Stimulated activated CD4-positive, alpha-beta T cell treated with anti-CD3 and anti-CD28 coated beads, Interleukin-4, amount 100 ng/mL, for 24 hours (primary cell): ENCODE measurements around the gene IQGAP2.
"Not testable (repeated sequence)": the region's sequence is repeated elsewhere in the genome, so short reads cannot be mapped to it uniquely, and the experiment has no call there.

Experiments
- DNase-seq: peaks from one replicate; pipeline ENCODE4 v3.0.0-alpha.2; 2020

IQGAP2 gene

DNA sequence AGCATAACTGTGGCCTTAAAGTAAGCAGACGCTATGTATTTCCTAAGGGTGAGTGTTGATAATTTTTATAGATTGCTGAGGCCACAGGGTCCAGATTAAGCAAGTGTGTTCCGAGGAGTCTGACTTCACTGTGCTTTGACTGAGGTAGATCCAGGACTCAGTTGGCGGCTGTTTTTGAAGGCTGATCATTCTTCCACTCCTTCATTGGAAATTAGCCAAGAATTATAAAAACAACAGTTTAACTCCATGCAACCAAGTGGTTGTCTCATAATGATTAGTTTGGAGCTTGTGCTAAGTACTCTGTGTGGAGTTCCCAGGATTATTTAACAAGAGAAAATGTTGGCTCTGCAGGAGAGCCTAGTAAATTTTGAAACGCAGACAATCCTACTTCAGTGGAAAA lies 19.1 kb downstream of the IQGAP2 start:
- no peak for DNase-seq

DNA sequence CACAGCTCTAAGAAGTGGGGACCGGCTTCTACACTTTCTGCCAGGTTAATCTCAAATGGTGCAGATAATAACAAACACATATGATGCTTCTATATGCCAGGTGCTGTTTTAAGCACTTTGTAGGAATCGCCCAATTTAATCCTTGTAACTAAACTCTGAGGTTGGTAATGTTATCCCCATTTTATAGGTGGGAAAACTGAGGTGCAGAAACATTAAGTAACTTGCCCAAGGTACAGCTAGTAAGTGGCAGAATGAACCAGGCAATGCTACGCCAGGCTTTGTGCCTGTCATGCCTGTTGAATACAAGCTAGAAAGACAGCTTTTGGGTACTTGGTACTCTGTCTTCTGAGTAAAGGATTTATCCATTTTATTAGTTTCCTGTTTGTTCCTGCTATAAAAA lies 19.7 kb downstream of the IQGAP2 start:
- no peak for DNase-seq

DNA sequence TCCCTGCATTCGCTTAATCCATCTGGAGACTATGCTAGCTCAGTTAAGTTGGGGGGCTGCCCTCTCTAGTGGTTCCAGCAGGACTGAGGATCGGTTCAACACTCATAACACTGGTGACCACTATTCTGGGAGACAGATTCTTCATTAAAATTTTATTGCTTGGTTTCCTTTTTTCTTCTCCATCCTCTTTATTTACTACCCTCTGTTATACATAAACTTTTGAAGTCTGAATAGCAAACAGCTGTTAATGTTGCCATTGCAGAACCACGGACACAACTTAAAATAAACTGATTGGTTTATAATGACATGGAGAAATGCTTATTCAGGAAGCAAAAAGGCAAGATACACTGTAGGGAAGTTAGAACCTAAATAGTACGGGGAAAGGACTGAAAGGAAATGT lies 22.1 kb downstream of the IQGAP2 start:
- no peak for DNase-seq

DNA sequence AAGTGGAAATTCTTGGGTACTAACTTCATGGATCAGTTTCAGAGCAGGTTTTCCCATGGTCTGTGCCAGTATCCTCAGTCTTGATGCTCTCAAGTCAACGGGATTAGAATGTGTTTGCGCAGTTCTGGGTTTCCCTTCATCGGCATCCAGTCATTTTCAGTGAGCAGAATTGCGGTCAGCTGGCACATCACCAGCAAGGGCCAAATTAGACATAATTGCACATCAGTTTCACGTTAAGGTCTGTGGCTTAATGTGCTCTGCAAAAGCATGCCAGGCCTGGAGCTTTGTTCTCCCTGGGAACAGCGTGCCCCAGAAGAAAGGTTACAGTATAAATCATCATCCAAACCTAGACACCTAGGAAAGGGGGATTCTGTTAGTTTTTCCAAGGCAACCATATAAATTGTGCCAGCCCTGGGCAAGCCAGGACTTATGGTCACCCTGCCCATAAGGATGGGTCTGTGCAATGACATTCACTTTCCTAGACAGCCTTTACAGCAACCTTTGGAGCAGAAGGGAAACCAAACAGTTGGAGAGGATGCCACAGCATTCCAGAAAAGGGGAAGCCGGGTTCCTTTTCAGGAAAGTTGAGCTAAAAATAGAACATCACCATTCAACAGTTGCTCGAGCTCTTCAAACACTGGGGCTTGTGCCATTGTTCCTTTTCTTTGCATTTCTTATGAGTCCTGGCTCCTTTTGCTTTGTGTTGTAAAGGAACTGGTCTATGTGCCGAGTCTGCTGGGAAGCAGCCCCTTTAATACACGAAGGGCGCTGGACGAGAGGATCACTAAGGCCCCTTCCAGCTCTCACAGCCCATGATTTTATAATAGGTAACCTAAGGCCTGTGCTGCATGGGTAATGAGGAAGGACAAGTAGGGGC lies 23.1 kb downstream of the IQGAP2 start:
- no peak for DNase-seq

DNA sequence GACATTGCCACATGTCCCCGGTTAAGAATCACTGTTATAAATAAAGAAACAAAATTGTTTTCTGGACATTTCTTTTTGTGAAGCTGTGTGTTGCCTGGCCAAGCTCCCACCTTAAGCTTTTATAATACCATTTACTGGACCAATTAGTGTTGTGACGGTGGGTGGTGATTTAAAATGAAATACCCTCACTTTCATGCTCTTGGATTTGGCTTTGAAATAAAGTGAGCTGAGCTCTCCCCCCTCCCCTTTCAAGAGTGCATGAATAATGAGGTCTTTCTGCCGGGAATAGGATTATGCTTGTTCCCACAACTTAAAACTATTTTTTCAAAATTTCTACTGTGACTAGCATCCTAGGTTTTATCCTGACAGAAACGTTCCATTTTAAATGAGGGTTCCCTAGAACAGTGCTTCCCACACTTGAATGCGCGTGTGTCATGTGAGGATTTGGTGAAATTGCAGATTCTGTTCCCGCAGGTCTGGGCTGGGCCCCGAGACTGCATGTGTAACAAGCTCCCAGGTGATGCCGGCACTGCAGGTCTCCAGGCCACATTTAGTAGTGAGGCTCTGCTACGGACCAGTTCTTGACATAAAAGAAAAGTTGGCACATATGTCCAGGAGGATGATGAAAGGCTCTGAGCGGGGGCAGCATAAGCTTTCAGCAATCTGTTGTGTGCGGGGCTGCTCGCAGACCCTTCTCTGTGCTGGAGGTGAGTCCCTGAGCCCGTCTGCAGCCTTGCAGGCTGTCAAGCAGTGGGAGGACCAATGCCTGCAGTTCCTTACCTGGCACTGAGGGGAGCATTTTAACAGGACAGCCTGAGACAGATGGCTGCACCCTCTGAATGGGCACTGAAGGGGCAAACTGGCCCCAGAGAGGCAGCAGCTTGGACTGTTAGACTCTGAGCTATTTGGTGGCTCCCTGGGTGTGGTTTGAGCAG lies 24.4 kb downstream of the IQGAP2 start:
- DNase-seq: no peak

DNA sequence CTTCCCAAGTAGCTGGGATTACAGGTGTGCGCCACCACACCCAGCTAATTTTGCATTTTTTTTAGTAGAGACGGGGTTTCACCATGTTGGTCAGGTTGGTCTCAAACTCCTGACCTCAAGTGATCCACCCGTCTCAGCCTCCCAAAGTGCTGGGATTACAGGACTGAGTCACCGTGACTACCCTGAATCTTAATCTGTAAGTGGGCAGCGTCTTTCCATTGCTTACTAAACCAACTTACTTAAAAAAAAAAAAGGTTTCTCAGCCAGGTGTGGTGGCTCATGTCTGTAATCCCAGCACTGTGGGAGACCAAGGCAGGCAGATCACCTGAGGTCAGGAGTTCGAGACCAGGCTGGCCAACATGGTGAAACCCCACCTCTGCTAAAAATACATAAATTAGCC lies 25.5 kb downstream of the IQGAP2 start:
- DNase-seq: not testable (repeated sequence)

DNA sequence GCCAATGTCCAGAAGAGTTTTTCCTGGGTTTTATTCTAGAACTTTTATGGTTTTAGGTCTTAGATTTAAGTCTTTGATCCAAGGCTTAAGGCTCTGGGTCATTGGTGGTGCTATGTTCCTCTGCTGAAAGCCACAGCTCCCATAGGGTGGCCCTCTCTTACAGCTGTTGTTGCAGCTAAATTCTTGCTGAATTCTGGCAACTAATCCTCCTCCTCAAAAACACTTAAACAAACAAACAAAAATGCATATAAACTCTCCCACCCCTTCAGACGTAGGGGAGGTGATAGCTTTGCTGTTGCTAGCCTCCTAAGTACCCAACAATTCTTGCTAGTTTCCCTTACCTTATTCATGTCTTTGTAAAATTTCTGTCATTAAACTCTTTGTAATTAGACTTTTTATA lies 30.2 kb downstream of the IQGAP2 start:
- no peak for DNase-seq

DNA sequence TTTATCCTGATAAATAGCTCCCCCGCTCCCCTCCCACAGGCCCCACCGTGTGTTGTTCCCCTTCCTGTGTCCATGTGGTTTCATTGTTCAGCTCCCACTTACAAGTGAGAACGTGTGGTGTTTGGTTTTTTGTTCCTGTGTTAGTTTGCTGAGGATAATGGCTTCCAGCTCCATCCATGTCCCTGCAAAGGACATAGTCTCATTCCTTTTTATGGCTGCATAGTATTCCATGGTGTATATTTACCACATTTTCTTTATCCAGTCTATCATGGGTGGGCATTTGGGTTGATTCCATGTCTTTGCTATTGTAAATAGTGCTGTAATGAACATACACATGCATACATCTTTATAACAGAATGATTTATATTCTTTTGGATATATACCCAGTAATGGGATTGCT lies 34.4 kb downstream of the IQGAP2 start:
- not testable (repeated sequence) for DNase-seq

DNA sequence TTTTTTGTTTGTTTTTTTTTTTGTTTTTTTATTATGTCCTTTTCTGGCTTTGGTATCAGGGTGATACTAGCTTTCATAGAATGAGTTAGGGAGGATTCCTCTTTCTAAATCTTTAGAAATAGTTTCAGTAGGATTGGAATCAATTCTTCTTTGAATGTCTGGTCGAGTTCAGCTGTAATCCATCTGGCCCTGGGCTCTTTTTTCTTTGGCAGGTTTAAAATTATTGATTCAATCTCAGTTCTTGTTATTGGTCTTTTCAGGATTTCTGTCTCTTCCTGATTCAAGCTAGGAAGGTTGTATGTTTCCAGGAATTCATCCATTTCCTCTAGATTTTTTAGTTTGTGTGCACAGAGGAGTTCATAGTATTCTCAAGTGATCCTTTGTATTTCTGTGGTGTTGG lies 34.9 kb downstream of the IQGAP2 start:
- no peak for DNase-seq

DNA sequence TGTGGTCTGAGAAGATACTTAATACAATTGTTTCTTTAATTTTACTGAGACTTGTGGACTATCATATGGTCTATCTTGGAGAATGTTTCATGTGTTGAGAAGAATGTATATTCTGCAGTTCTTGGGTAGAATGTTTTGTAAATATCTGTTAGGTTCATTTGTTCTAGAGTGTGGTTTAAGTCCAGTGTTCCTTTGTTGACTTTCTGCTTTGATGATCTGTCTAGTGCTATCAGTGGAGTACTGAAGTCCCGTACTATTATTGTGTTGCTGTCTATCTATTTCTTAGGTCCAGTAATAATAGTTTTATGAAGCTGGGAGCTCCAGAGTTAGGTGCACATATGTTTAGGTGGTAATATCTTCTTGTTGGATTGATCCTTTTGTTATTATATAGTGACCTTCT lies 36.1 kb downstream of the IQGAP2 start:
- no peak for DNase-seq

DNA sequence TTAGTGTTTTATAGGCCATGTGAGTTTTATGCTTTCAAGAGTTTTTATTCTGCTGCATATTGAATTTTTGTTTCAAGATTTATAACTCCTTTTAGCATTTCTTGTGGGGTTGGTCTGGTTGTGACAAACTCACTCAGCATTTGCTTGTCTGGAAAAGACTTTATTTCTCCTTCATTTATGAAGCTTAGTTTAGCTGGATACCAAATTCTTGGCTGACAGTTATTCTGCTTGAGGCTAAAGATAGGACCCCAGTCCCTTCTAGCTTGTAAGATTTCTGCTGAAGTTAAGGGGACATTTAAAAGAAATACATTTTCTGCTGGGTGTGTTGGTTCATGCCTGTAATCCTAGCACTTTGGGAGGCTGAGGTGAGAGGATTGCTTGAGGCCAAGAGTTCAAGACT lies 36.8 kb downstream of the IQGAP2 start:
- no peak for DNase-seq

DNA sequence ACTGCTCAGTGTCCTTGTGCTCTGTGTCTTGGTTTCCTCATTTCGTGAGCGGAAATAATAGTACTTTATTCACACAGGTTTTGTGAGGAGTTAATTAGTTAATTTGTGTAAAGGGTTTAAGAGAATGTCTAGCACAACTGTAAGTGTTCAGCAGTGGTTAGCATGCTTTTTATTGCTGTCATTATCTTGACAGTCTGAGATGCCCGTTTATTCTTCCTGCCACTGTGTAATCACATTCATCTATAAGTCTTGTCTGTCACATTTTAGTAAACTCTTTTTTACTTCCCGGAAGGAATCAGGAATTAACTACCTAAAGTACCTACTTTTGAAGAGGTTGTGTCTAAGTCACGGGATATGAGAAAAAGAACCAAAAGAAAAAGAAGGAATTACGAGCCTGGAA lies 38.0 kb downstream of the IQGAP2 start:
- no peak for DNase-seq

DNA sequence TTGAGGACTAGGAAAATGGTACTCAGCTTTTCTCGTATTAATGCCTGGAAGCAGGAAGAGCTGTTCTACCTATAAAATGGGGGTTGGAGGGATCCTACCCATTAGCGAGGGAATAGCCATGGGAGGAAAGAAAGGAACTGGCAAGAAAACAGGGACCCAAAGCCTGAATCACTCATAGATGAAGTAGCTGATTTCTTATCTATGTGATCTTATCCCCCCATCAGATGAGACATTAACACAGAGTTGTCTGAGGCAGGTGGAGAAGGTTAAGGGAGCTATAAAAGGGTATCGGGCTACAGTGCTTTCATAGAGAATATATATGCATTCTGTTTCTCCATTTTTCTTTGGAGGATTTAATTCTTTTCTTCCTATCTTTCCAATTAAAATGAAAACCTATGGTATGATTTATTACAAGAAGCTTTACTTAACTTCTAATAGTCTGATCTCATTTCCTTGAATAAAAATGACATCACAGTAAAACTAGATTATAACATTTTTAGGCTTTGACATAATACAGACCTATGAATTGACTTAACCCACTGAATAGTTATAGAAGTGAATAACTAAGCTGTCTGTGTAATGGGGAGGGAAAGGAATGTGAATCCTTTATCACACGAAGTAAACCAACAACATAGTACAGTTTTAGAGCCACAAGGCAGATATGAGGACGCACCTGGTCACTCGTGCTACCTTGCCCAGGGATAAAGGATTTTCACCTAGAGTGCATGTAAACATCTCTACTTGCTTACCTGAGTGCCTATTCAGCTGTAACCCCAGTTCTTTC lies 39.0 kb downstream of the IQGAP2 start:
- DNase-seq: no peak

DNA sequence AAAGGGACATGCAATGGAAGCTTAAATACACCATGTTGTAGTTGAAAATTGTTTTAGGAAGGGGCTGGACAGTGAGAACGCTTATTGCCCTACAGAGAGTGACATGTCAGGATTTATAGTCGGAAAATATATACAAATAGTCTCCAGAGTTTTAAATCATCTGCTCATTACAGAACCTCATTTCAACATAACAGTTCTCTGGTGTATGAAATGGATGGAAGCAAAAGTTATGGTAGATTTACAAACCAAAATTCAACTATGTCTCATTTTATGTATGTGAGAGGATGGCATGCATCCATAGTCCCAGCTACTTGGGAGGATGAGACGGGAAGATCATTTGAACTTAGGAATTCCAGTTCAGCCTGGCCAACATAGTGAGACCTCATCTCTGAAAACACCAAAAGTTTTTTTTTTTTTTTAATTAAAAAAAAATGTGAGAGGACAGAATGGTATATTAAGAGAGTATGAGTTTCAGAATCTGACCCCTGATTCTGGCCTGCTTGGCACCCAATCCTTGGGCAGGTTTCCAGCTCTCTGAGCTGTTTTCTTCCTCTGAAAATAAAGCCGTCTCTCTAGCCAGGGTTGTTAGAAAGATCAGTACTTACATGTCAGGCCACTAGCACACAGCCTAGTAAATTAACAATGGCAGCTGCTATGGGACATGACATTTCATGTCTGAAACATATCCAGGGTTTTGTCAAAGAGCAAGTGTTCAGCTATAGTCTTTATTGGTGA lies 40.1 kb downstream of the IQGAP2 start:
- no peak for DNase-seq

DNA sequence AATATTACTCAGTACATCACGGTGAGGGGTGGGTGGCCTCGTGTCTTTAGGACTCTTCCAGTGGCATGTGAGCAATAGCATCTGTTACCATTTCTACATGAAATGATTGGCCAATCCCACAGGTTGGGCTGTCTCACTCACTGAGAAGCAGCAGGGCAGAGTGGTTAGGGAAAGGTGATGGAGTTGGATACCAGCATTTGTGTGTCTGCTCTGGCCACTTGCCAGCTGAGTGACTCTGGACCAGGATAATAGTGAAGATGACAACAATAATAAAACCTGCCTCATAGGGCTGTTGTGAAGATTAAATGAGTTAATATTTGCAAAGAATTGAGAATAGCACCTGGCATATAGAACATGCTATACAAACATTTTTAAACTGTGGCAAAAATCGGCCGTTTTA lies 42.0 kb downstream of the IQGAP2 start:
- no peak for DNase-seq

DNA sequence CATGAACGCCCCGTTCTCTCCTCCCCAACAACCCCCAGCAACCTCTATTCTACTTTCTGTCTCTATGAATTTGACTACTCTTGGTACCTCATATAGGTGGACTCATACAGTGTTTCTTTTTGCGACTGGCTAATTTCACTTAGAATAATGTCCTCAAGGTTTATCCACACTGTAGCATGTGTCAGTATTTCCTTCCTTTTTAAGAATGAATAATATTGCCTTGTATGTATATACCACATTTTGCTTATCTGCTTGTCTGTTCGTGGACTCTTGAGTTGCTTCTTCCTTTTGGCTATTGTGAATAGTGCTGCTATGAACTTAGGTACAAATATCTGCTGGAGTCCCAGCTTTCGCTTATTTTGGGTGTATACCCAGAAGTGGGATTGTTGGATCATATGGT lies 42.7 kb downstream of the IQGAP2 start:
- DNase-seq: no peak

DNA sequence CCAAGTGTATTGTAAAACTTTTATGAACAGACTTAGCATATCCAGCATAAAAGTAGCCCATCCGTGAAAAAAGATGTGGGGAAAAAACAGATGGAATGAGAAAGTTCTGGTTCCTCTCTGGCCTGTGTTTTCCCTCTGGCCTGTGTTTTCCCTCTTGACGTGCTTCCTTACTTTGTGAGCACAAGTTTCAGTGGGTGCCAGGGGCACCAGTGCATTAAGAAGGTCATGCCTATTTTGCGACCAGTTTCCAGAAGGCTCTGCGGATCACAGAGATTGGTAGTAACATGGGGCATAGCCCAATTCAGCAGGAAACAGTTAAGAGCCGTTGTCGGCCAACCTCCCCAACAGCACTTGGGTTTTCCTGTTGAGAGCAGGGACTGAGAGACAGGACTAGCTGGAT lies 43.7 kb downstream of the IQGAP2 start:
- DNase-seq: no peak

DNA sequence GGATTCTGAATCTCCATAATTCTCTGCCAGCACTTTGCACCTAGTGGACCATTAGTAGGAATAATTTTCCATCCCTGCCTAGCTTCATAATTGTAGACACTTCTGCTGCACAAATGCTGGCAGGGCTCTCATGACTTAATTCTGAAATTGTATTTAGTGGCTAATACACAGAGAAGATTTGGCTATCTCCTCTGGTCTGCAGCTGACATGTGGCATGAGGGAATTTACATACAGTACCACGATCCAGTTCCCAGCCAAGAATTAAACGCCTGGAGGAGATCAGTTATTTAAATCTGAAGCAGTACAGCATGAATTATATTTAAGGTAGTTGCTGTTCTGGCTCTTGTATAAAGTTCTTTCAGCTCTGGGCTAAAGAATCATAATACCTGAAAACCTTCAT lies 46.5 kb downstream of the IQGAP2 start:
- no peak for DNase-seq

DNA sequence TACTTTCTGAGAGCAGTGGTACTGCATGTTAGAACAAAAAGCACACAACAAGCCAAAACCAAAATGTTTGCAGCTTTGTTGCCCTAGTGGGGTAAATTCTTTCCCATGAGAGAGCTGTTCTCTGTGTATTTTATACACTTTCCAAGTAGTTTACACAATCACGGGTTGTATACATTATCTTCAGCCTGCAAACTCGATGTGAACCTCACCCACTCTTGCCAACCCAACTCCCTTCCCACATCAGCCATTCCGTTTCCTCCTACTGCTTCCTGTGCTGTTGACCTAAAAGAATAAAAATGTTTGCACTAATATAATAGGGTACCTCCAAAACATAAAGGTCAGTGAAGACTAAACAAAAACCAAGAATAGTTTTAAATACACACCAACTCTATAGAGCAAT lies 47.0 kb downstream of the IQGAP2 start:
- no peak for DNase-seq

DNA sequence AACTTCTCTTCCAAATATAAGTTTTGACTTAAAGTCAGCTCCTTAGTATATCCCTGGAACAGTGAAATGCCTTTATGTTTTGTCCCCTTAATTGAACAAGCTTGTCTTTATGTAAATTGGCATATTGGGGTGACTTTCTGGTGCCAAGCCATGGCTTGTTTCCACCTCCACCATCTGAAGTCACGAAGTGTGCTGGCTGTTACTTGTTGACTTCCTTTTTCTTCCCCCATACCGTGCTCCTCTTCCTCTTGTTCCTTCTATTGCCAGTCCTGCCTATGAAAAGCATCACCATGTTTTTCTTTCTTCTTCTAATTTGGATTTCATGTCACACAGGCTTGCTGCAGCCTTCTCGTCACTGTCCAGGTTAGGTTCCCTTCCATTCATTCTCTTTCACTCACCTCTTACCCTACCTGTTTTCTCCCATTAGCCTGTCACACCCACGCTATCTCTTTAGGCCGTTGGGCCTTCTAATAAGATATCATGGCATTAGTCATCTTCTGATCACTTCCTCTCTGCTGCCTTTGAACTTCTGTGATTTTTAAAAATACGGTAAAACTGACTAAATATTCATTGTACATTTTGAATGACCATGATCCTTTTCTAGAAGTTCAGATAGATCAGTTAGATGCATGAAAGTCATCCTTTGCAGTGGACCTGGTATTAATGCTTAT lies 48.1 kb downstream of the IQGAP2 start:
- DNase-seq: no peak

DNA sequence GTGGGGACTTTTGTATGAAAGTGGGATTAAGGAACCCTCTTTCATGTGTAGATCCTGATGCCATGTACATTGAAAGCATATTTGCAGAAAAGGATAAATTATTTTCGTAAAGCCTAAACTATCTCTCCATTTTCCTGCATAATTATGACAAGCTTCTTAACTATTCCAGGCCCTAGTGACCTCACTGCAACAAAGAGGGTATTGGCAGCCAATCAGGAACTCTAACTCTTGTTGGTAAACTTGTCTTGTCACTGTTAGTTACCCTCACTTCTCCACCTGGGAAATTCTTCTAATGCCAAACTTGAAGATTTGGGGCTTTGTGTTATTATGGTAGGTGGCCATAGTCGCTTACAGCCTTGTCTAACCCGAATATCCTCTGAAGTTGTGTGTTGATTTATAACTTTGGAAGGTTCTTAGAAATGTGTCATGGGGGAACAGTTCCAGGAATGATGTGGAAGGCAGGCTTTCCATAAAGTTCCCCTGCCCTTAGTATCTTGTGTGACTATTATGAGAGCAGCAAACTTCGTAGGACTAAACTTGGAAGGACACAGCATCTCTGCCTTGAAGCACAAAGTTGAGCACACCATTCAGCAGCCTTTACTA lies 52.5 kb downstream of the IQGAP2 start:
- no peak for DNase-seq

DNA sequence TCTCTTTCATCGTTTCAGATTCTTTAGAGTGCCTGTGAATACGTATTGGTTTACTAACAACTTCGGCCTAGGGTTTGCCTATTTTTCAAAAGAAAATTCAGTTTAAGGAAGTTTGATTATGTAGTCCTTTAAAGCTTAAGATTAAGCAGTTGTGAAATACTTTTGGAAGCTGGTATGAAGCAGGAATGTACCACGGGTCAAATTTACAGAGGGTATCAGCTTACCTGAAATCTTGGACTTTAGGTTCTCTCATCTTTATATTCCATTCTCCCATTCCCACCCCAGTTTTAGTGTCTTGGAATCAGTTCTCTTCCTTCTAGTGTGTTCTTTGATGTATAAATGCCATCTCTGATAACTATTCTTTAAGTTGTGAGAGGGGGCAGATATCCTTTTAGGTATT lies 53.2 kb downstream of the IQGAP2 start:
- no peak for DNase-seq
